Sigmoid colon (tissue), 4 donors: ENCODE measurements around the gene ANAPC16.

Source experiments
- CTCF ChIP-seq, 4 experiments: fragments of 450-650 bp in 3 of 4; fragments of 200-600 bp in 1 of 4; IDR thresholded peaks; one replicate each; pipeline ENCODE4 v1.5.1; 2016 to 2019; ENCODE audit warnings: antibody characterized with exemption in 4 of 4, mild to moderate bottlenecking in 3 of 4, moderate library complexity in 2 of 4
- EP300 ChIP-seq, 4 donors: sonication (generic); formaldehyde crosslinking; IDR thresholded peaks; one replicate each; pipeline ENCODE4 v1.6.1; 2017; ENCODE audit warnings: antibody characterized with exemption in 4 of 4
- POLR2A ChIP-seq, 2 donors: fragments of 450-650 bp; IDR thresholded peaks; one replicate each; pipeline ENCODE4 v1.6.1; 2016; ENCODE audit warnings: antibody characterized with exemption in 2 of 2, mild to moderate bottlenecking in 2 of 2, moderate library complexity in 2 of 2
- POLR2AphosphoS5 ChIP-seq, 4 donors: sonication (generic); formaldehyde crosslinking; IDR thresholded peaks; one replicate each; pipeline ENCODE4 v1.6.1; 2017; ENCODE audit warnings: antibody characterized with exemption in 4 of 4

- no peak for TF ChIP-seq CTCF (IDR thresholded peaks at IDR 0.05)
- no peak for TF ChIP-seq POLR2AphosphoS5 (IDR thresholded peaks at IDR 0.05)
- TF ChIP-seq EP300 (IDR thresholded peaks at IDR 0.05), result no peak
- TF ChIP-seq POLR2A (IDR thresholded peaks at IDR 0.05), result no peak
Measured at GRCh38 chr10:72253578-72253977, 37.8 kb downstream of the ANAPC16 start.
